Mesendoderm (in vitro differentiated cells): ENCODE data around the gene LYAR.
A peak's percentile ranks its signal among the peaks of the same experiment; 100 is the strongest.
"Not testable (repeated sequence)": the region's sequence is repeated elsewhere in the genome, so short reads cannot be mapped to it uniquely, and the experiment has no call there.

ENCODE experiments used
- DNase-seq: peaks from one replicate; pipeline ENCODE4 v3.0.0; 2013
- H2AK5ac ChIP-seq: 2 replicates; pipeline ENCODE4 v1.6.1; 2013; ENCODE audit warnings: low read length, inconsistent platforms
- H2BK120ac ChIP-seq: 2 replicates; pipeline ENCODE4 v1.6.1; 2013; ENCODE audit warnings: low read depth, mild to moderate bottlenecking, low read length, moderate library complexity, mixed read lengths
- H2BK15ac ChIP-seq: replicated peaks from 2 replicates; pipeline ENCODE4 v1.6.1; 2013; ENCODE audit warnings: low read depth, mild to moderate bottlenecking, moderate library complexity
- H2BK5ac ChIP-seq: 2 replicates; pipeline ENCODE4 v1.6.1; 2013; ENCODE audit warnings: low read length, inconsistent platforms
- H3K18ac ChIP-seq: 2 replicates; pipeline ENCODE4 v1.6.1; 2013; ENCODE audit warnings: mild to moderate bottlenecking, low read length, mixed read lengths
- H3K23ac ChIP-seq: one replicate; pipeline ENCODE4 v1.6.1; 2013; ENCODE audit warnings: low read length
- H3K27ac ChIP-seq: 2 replicates; pipeline ENCODE4 v1.5.1; 2013; ENCODE audit warnings: low read depth, mild to moderate bottlenecking, inconsistent platforms, low read length, moderate library complexity
- H3K27me3 ChIP-seq: 2 replicates; pipeline ENCODE4 v1.6.1; 2013; ENCODE audit warnings: low read length, control low read depth, mild to moderate bottlenecking, inconsistent platforms; ENCODE audit not compliant: insufficient read depth, poor library complexity
- H3K36me3 ChIP-seq: 2 replicates; pipeline ENCODE4 v1.6.1; 2013; ENCODE audit warnings: low read length, inconsistent platforms; ENCODE audit not compliant: control insufficient read depth, insufficient read depth
- H3K4ac ChIP-seq: one replicate; pipeline ENCODE4 v1.6.1; 2013; ENCODE audit warnings: low read depth, mild to moderate bottlenecking, low read length, moderate library complexity
- H3K4me1 ChIP-seq: 2 replicates; pipeline ENCODE4 v1.6.1; 2013; ENCODE audit warnings: low read depth, low read length, inconsistent platforms; ENCODE audit not compliant: control insufficient read depth
- H3K4me2 ChIP-seq: 2 replicates; pipeline ENCODE4 v1.6.1; 2013; ENCODE audit warnings: low read length
- H3K4me3 ChIP-seq: 2 replicates; pipeline ENCODE4 v1.5.1; 2013; ENCODE audit warnings: mild to moderate bottlenecking, low read length
- H3K56ac ChIP-seq: one replicate; pipeline ENCODE4 v1.6.1; 2013; ENCODE audit warnings: low read length
- H3K79me1 ChIP-seq: 2 replicates; pipeline ENCODE4 v1.6.1; 2013; ENCODE audit warnings: low read length, inconsistent platforms
- H3K79me2 ChIP-seq: 2 replicates; pipeline ENCODE4 v1.6.1; 2013; ENCODE audit warnings: mild to moderate bottlenecking, low read length; ENCODE audit not compliant: control insufficient read depth, insufficient read depth
- H3K9ac ChIP-seq: 2 replicates; pipeline ENCODE4 v1.6.1; 2013; ENCODE audit warnings: low read length, inconsistent platforms
- H4K5ac ChIP-seq: one replicate; pipeline ENCODE4 v1.6.1; 2013; ENCODE audit warnings: low read length
- H4K8ac ChIP-seq: one replicate; pipeline ENCODE4 v1.6.1; 2013; ENCODE audit warnings: low read depth, mild to moderate bottlenecking, control low read depth, low read length, moderate library complexity
- WGBS: extraction: QIAGEN DNeasy Blood & Tissue Kit; methylation state at CpG from one replicate; pipeline ENCODE4 v1.1.7; 2013; ENCODE audit warnings: low lambda C conversion rate, missing lambda C conversion rate; ENCODE audit not compliant: insufficient coverage; ENCODE audit errors: extremely low coverage; 5-methylcytosine and 5-hydroxymethylcytosine counted together

LYAR gene

GRCh38 chr4:4247696-4248028 lies 42.3 kb downstream of the LYAR start:
- H2BK15ac ChIP-seq, result no peak overlapping the region
- H3K79me1 ChIP-seq, result peaks cover 3% of the 10 kb centered on the region
- H3K36me3 ChIP-seq, result peaks cover 3% of the 10 kb centered on the region
- no CpG with 5 or more reads among the region's 12 CpGs for WGBS
- peak overlapping the region; percentile 97 for H3K9ac ChIP-seq
- no peaks in the 10 kb centered on the region for H3K79me2 ChIP-seq
- peak overlapping the region; percentile 98 for H3K56ac ChIP-seq
- no peak for DNase-seq
- H2BK120ac ChIP-seq, result no peak overlapping the region
- peak overlapping the region; percentile 56 for H4K8ac ChIP-seq
- H2AK5ac ChIP-seq, result no peak overlapping the region
- H3K4ac ChIP-seq, result peak overlapping the region; percentile 56
- peaks cover 5% of the 10 kb centered on the region for H3K4me1 ChIP-seq
- peak overlapping the region; percentile 97 for H3K4me3 ChIP-seq
- no peak overlapping the region for H3K23ac ChIP-seq
- H4K5ac ChIP-seq, result peak overlapping the region; percentile 93
- H2BK5ac ChIP-seq, result no peak overlapping the region
- H3K4me2 ChIP-seq, result peak overlapping the region; percentile 90
- peak overlapping the region; percentile 70 for H3K18ac ChIP-seq
- peak overlapping the region; percentile 92 for H3K27ac ChIP-seq
- H3K27me3 ChIP-seq, result no peaks in the 10 kb centered on the region

DNA sequence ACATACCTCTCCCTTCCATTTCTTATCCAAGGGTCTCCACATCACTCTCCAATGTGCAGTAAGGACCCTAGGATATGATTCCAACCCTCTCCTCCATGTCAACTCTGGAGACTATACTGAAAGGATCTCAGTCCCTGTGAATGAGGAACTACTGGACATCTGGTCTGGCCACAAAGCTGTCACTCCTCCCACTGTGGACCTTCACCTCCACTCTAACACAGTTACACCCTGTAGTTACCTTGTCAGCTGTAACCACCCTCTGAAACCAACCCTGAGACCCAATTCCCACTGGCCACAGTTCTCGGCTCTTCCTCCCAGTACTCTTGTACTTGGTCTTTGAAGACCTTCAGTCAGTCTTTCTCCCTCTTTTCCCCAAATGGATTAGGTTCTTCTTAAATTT lies 44.8 kb downstream of the LYAR start:
- Histone ChIP-seq H3K4me3 (no peak overlapping the region), H3K9ac (no peak overlapping the region), H3K23ac (no peak overlapping the region), H3K27me3 (no peaks in the 10 kb centered on the region), H3K4ac (no peak overlapping the region), H3K4me1 (peaks cover 5% of the 10 kb centered on the region), H3K79me2 (no peaks in the 10 kb centered on the region), H3K18ac (no peak overlapping the region), H2BK5ac (no peak overlapping the region), H3K4me2 (no peak overlapping the region), H3K36me3 (peaks cover 6% of the 10 kb centered on the region), H4K8ac (no peak overlapping the region), H3K27ac (no peak overlapping the region), H2BK15ac (no peak overlapping the region), H2BK120ac (no peak overlapping the region), H2AK5ac (no peak overlapping the region), H3K56ac (no peak overlapping the region), H3K79me1 (peaks cover 3% of the 10 kb centered on the region), H4K5ac (no peak overlapping the region)
- WGBS, result no CpG with 5 or more reads among the region's 1 CpG
- DNase-seq, result no peak

DNA sequence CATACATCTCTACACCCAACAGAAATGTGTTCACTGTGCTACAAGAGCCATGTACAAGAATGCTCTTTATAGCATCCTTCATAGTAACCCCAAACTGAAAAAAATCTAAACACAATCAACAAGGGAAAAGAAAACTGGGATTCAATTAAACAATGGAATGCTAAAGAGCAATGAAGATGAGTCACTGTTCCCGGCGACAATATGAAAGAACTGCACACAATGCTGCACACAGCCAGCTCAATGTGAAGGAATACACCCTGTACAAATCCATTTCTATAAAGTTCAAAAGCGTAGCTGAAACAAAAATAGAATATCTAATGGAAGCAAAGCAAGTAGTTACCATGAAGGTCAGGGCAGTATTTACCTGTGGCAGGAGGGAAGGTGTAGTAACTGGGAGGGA lies 50.4 kb downstream of the LYAR start:
- not testable (repeated sequence) for H3K9ac ChIP-seq, H3K36me3 ChIP-seq, H3K18ac ChIP-seq, H3K27ac ChIP-seq, H4K8ac ChIP-seq, H4K5ac ChIP-seq, DNase-seq, H3K4ac ChIP-seq, H2BK120ac ChIP-seq, H2BK15ac ChIP-seq, H3K23ac ChIP-seq, H3K56ac ChIP-seq, H3K4me1 ChIP-seq, H2AK5ac ChIP-seq, H3K4me3 ChIP-seq, H3K79me2 ChIP-seq, H3K4me2 ChIP-seq, H2BK5ac ChIP-seq, H3K27me3 ChIP-seq, H3K79me1 ChIP-seq
- WGBS, result no CpG with 5 or more reads among the region's 3 CpGs

DNA sequence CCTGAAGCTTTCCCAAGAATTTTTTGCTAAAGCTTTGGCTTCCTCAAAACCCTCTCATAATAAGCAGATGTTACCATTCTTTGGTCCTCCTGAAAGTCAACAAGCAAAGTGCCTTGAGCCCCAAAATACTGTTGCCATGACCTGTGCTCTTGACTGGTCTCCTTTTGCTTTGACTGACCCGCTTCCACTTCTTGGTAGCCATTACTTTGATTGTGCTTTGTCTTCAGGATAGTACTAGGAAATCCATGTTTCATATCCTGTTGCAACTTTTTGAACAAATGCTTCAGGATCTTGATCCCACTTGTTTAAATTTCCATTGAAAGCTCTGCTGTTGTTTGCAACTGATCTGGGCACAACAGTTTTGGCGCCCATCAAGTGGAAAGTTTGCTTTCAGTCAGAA lies 56.3 kb downstream of the LYAR start:
- Histone ChIP-seq H4K5ac (no peak overlapping the region), H3K4me1 (no peaks in the 10 kb centered on the region), H2AK5ac (no peak overlapping the region), H3K79me1 (no peaks in the 10 kb centered on the region), H3K27ac (no peak overlapping the region), H3K4me2 (no peak overlapping the region), H3K9ac (no peak overlapping the region), H3K4me3 (no peak overlapping the region), H3K4ac (no peak overlapping the region), H3K36me3 (peaks cover 1% of the 10 kb centered on the region), H3K56ac (no peak overlapping the region), H3K23ac (no peak overlapping the region), H3K27me3 (no peaks in the 10 kb centered on the region), H3K79me2 (no peaks in the 10 kb centered on the region), H2BK5ac (no peak overlapping the region), H4K8ac (no peak overlapping the region), H2BK120ac (no peak overlapping the region), H2BK15ac (no peak overlapping the region), H3K18ac (no peak overlapping the region)
- WGBS, result no CpG with 5 or more reads among the region's 2 CpGs
- DNase-seq, result no peak

DNA sequence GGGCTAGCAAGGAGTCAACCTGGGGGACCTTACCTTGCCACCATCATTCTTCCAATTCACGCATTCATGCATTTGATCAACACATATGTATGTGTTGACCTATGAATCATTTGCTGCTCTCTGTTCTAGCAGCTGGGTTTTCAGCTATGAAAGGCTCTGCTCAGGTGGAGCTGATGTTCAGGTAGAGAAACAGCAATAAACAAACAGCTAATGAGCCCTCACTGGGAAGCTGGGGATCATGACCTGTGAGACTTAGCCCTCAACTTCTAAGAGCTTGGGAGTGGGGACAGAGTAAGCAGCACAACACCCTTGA lies 61.6 kb downstream of the LYAR start:
- no peaks in the 10 kb centered on the region for H3K4me1 ChIP-seq
- no peak overlapping the region for H2AK5ac ChIP-seq
- no peak overlapping the region for H2BK5ac ChIP-seq
- H4K8ac ChIP-seq, result no peak overlapping the region
- H3K4me2 ChIP-seq, result no peak overlapping the region
- H3K4ac ChIP-seq, result no peak overlapping the region
- H3K79me1 ChIP-seq, result no peaks in the 10 kb centered on the region
- H2BK120ac ChIP-seq, result no peak overlapping the region
- peaks cover 26% of the 10 kb centered on the region for H3K27me3 ChIP-seq
- no peaks in the 10 kb centered on the region for H3K79me2 ChIP-seq
- no peak overlapping the region for H3K9ac ChIP-seq
- H3K27ac ChIP-seq, result no peak overlapping the region
- H3K18ac ChIP-seq, result no peak overlapping the region
- no peak for DNase-seq
- no peak overlapping the region for H3K23ac ChIP-seq
- H3K56ac ChIP-seq, result no peak overlapping the region
- no peaks in the 10 kb centered on the region for H3K36me3 ChIP-seq
- no peak overlapping the region for H3K4me3 ChIP-seq
- H2BK15ac ChIP-seq, result no peak overlapping the region
- WGBS, result no CpG with 5 or more reads among the region's 1 CpG
- no peak overlapping the region for H4K5ac ChIP-seq

GRCh38 chr4:4227510-4228355 lies 62.2 kb downstream of the LYAR start:
- WGBS, result no CpG with 5 or more reads among the region's 51 CpGs
- no peak overlapping the region for H2BK5ac ChIP-seq
- DNase-seq, result no peak
- no peak overlapping the region for H3K23ac ChIP-seq
- H3K4me1 ChIP-seq, result no peaks in the 10 kb centered on the region
- no peak overlapping the region for H3K4me3 ChIP-seq
- H2BK15ac ChIP-seq, result no peak overlapping the region
- H3K56ac ChIP-seq, result no peak overlapping the region
- H3K36me3 ChIP-seq, result no peaks in the 10 kb centered on the region
- no peak overlapping the region for H4K8ac ChIP-seq
- H3K79me2 ChIP-seq, result no peaks in the 10 kb centered on the region
- H3K27ac ChIP-seq, result no peak overlapping the region
- H3K27me3 ChIP-seq, result peaks cover 26% of the 10 kb centered on the region
- no peak overlapping the region for H2BK120ac ChIP-seq
- no peak overlapping the region for H3K9ac ChIP-seq
- no peak overlapping the region for H3K4ac ChIP-seq
- H4K5ac ChIP-seq, result no peak overlapping the region
- no peak overlapping the region for H3K4me2 ChIP-seq
- no peak overlapping the region for H2AK5ac ChIP-seq
- no peak overlapping the region for H3K18ac ChIP-seq
- H3K79me1 ChIP-seq, result no peaks in the 10 kb centered on the region
